NB4 (cell line): ENCODE measurements around the gene TTC31.

ENCODE experiments used
- CTCF ChIP-seq: IDR thresholded peaks from one replicate; pipeline ENCODE4 v1.5.1; 2012; ENCODE audit warnings: low read depth, low read length
- MAX ChIP-seq: IDR thresholded peaks from 2 replicates; pipeline ENCODE4 v1.6.1; 2011; ENCODE audit warnings: low read depth, low read length

- TF ChIP-seq CTCF: no peak
- no peak for TF ChIP-seq MAX
Measured at GRCh38 chr2:74501335-74502071, 18.6 kb downstream of the TTC31 start.
